Neural progenitor cell (in vitro differentiated cells): Measurements from ENCODE around the gene RELA. TPM values are rescaled to one million over a fixed set of nuclear protein-coding genes. Genes with fewer than 3 reads are reported as not detected.
A peak's percentile ranks its signal among the peaks of the same experiment; 100 is the strongest.

Experiments used
- DNase-seq: peaks from one replicate; pipeline ENCODE4 v3.0.0-alpha.2; 2016; ENCODE audit warnings: low spot score
- H2AFZ ChIP-seq: fragments of 200-600 bp; sonication (generic); replicated peaks from 2 replicates; pipeline ENCODE4 v1.6.1; 2016; ENCODE audit warnings: antibody characterized with exemption
- H3F3A ChIP-seq: fragments of 200-600 bp; sonication (generic); 2 replicates; pipeline ENCODE4 v1.6.1; 2016; ENCODE audit warnings: antibody characterized with exemption, low read depth
- H3K27ac ChIP-seq: fragments of 200-600 bp; sonication (generic); 2 replicates; pipeline ENCODE4 v1.5.1; 2016; ENCODE audit warnings: mild to moderate bottlenecking
- H3K27me3 ChIP-seq: fragments of 200-600 bp; sonication (generic); 2 replicates; pipeline ENCODE4 v1.6.1; 2016; ENCODE audit warnings: mild to moderate bottlenecking, moderate library complexity
- H3K36me3 ChIP-seq: fragments of 200-600 bp; sonication (generic); 2 replicates; pipeline ENCODE4 v1.5.1; 2016
- H3K4me1 ChIP-seq: fragments of 200-600 bp; sonication (generic); 2 replicates; pipeline ENCODE4 v1.6.1; 2016; ENCODE audit warnings: mixed run types
- H3K4me2 ChIP-seq: fragments of 200-600 bp; sonication (generic); 2 replicates; pipeline ENCODE4 v1.6.1; 2016
- H3K4me3 ChIP-seq: fragments of 200-600 bp; sonication (generic); 2 replicates; pipeline ENCODE4 v1.5.1; 2016
- H3K79me2 ChIP-seq: fragments of 200-600 bp; sonication (generic); 2 replicates; pipeline ENCODE4 v1.6.1; 2016; ENCODE audit warnings: low read depth
- H3K9ac ChIP-seq: fragments of 200-600 bp; sonication (generic); 2 replicates; pipeline ENCODE4 v1.6.1; 2016
- H3K9me3 ChIP-seq: fragments of 200-600 bp; sonication (generic); 2 replicates; pipeline ENCODE4 v1.5.1; 2016; ENCODE audit warnings: low read depth
- H4K20me1 ChIP-seq: fragments of 200-600 bp; sonication (generic); 2 replicates; pipeline ENCODE4 v1.6.1; 2016; ENCODE audit warnings: low read depth
- H3K27ac Mint-ChIP-seq: 3 replicates; pipeline ENCODE4 v1.8.0; 2021; ENCODE audit warnings: mixed read lengths
- H3K27me3 Mint-ChIP-seq: 2 replicates; pipeline ENCODE4 v1.8.0; 2022; ENCODE audit warnings: low read depth, mild to moderate bottlenecking, inconsistent platforms, moderate library complexity, mixed read lengths; ENCODE audit not compliant: insufficient read depth
- H3K36me3 Mint-ChIP-seq: 3 replicates; pipeline ENCODE4 v1.8.0; 2021; ENCODE audit warnings: mixed read lengths
- H3K4me1 Mint-ChIP-seq: 3 replicates; pipeline ENCODE4 v1.8.0; 2021; ENCODE audit warnings: mixed read lengths
- H3K4me3 Mint-ChIP-seq: 3 replicates; pipeline ENCODE4 v1.8.0; 2021; ENCODE audit warnings: mild to moderate bottlenecking, moderate library complexity, mixed read lengths
- H3K9me3 Mint-ChIP-seq: 3 replicates; pipeline ENCODE4 v1.8.0; 2020; ENCODE audit warnings: mixed read lengths
- EZH2 ChIP-seq: fragments of 200-600 bp; sonication (generic); IDR thresholded peaks from 2 replicates; pipeline ENCODE4 v1.6.1; 2017; ENCODE audit warnings: antibody characterized with exemption, mild to moderate bottlenecking, moderate library complexity
- EZH2phosphoT487 ChIP-seq: fragments of 200-600 bp; sonication (generic); IDR thresholded peaks from 2 replicates; pipeline ENCODE4 v1.6.1; 2017; ENCODE audit warnings: antibody characterized with exemption
- total RNA-seq: library from RNA; depleted of rRNA; stranded (reverse); fragments of >200 nt; gene quantifications from 2 replicates; pipeline ENCODE4 v1.2.3, GENCODE V29; 2015; ENCODE audit warnings: low replicate concordance
- TF ChIP-seq, protein P1 (sequence below): fragments of 200-600 bp; sonication (generic); IDR thresholded peaks from 2 replicates; pipeline ENCODE4 v1.5.1; 2017; ENCODE audit warnings: antibody characterized with exemption, mild to moderate bottlenecking

RELA gene
- total RNA-seq, 1 donor from 2014 or later = 11.0 TPM

DNA sequence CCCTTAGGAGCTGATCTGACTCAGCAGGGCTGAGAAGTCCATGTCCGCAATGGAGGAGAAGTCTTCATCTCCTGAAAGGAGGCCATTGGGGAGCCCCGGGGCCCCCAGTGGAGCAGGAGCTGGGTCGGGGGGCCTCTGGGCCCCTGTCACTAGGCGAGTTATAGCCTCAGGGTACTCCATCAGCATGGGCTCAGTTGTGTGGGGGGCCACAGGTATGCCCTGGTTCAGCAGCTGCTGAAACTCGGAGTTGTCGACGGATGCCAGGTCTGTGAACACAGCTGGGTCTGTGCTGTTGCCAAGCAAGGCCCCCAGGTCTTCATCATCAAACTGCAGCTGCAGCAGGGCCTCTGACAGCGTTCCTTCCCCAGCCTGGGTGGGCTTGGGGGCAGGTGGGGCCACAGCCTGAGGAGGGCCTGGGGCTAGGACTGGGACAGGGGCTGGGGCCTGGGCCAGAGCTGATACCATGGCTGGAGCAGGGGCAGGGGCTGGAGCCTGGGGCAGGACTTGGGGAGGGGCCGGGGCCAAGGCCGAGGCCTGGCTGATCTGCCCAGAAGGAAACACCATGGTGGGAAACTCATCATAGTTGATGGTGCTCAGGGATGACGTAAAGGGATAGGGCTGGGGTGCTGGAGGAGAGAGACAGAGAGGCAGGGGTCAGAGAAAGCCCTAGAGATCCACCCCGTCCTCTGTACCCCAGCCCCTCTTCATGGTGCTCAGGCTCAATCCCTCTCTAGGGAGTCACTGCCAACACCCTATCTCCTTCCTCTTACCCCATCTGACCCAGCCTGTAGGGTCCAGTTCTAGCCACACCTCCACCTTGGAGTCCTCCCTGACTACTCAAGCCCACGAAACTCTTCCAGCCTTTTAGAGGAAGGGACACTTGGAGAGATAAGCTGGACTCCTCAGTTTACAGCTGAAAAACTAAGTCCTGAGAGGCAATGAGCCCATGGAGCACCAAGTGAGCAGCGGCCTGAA, 8.1 kb downstream of the RELA start:
- no peak for DNase-seq

DNA sequence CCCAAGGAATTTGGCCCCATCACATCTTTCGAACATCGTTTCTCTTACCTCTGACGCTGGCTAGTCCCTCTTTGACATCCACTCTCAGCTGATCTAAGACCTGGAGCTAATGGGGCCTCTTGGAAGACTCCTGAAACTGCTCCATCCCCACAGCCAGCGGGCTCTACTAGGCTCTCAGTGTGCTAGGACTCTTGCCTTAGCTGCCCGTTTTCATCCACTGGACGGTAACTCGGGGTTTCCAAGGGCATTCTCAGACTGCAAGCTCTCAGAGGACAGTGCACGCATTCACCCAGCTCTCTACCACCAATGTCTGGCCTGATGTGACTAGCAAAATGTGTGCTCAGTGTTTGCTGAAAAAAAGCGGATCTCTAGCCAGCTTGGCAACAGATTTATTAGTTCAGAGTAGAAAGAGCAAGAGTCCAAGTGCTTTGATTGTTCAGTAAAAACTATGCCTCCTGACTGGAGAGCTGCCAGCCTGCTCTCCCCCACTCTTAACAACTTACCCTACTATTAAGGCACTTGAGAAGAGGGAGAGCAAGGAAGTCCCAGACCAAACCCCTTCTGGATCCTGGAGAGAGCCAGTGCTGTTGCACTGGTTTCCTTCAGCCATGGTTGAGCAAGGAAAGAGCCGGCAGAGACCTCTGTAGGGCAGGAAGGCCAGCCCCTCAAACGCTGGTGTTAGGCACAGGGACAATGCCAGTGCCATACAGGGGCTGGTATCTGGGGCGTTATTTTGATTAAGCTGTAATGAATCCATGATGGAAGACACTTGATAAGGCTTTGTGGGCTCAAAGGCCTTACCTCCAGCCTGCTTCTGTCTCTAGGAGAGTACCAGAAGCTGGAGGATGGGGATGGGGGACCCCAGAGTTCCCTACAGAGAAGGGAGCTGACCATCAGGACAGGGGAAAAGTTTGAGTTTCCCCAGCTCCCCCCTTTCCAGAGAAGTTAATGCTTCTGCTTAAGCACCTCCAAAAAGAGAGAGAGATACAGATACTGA, 9.2 kb downstream of the RELA start:
- H3K4me3 ChIP-seq = peak overlapping the region; percentile 48
- H3K36me3 ChIP-seq = no peaks in the 10 kb centered on the region
- H3K4me1 ChIP-seq = peaks cover 11% of the 10 kb centered on the region
- Mint-ChIP-seq H3K27ac (peak overlapping the region; percentile 95), H3K4me1 (peaks cover 31% of the 10 kb centered on the region), H3K9me3 (no peaks in the 10 kb centered on the region), H3K36me3 (peaks cover 31% of the 10 kb centered on the region), H3K27me3 (peaks cover 2% of the 10 kb centered on the region), H3K4me3 (peak overlapping the region; percentile 87)
- H4K20me1 ChIP-seq = peaks cover 13% of the 10 kb centered on the region
- H3K4me2 ChIP-seq = peak overlapping the region; percentile 75
- no peak for DNase-seq
- H3K9ac ChIP-seq = no peak overlapping the region
- H3F3A ChIP-seq = peaks cover 32% of the 10 kb centered on the region
- peak overlapping the region; percentile 69 for H3K27ac ChIP-seq
- no peak for TF ChIP-seq EZH2
- TF ChIP-seq EZH2phosphoT487 = no peak
- TF ChIP-seq, protein P1, sequence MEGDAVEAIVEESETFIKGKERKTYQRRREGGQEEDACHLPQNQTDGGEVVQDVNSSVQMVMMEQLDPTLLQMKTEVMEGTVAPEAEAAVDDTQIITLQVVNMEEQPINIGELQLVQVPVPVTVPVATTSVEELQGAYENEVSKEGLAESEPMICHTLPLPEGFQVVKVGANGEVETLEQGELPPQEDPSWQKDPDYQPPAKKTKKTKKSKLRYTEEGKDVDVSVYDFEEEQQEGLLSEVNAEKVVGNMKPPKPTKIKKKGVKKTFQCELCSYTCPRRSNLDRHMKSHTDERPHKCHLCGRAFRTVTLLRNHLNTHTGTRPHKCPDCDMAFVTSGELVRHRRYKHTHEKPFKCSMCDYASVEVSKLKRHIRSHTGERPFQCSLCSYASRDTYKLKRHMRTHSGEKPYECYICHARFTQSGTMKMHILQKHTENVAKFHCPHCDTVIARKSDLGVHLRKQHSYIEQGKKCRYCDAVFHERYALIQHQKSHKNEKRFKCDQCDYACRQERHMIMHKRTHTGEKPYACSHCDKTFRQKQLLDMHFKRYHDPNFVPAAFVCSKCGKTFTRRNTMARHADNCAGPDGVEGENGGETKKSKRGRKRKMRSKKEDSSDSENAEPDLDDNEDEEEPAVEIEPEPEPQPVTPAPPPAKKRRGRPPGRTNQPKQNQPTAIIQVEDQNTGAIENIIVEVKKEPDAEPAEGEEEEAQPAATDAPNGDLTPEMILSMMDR = no peak
- peaks cover under 1% of the 10 kb centered on the region for H3K27me3 ChIP-seq
- no peaks in the 10 kb centered on the region for H3K79me2 ChIP-seq
- peak overlapping the region; percentile 50 for H2AFZ ChIP-seq
- H3K9me3 ChIP-seq = no peaks in the 10 kb centered on the region

More for the DNA sequence above, 8.1 kb downstream of the RELA start:
- no peak overlapping the region for H3K27ac ChIP-seq
- peaks cover 39% of the 10 kb centered on the region for H3K36me3 Mint-ChIP-seq
- no peak overlapping the region for H3K4me3 ChIP-seq
- peaks cover 31% of the 10 kb centered on the region for H3K4me1 Mint-ChIP-seq
- no peaks in the 10 kb centered on the region for H3K9me3 ChIP-seq
- peaks cover 36% of the 10 kb centered on the region for H3F3A ChIP-seq
- H3K4me1 ChIP-seq = peaks cover 11% of the 10 kb centered on the region
- H3K9me3 Mint-ChIP-seq = no peaks in the 10 kb centered on the region
- H4K20me1 ChIP-seq = peaks cover 13% of the 10 kb centered on the region
- no peak overlapping the region for H2AFZ ChIP-seq
- H3K27ac Mint-ChIP-seq = no peak overlapping the region
- H3K4me3 Mint-ChIP-seq = no peak overlapping the region
- no peaks in the 10 kb centered on the region for H3K36me3 ChIP-seq
- no peaks in the 10 kb centered on the region for H3K79me2 ChIP-seq
- TF ChIP-seq EZH2phosphoT487 (no peak), EZH2 (no peak)
- TF ChIP-seq, protein P1 = no peak
- peaks cover 3% of the 10 kb centered on the region for H3K27me3 Mint-ChIP-seq
- H3K4me2 ChIP-seq = no peak overlapping the region
- no peaks in the 10 kb centered on the region for H3K27me3 ChIP-seq
- no peak overlapping the region for H3K9ac ChIP-seq

DNA sequence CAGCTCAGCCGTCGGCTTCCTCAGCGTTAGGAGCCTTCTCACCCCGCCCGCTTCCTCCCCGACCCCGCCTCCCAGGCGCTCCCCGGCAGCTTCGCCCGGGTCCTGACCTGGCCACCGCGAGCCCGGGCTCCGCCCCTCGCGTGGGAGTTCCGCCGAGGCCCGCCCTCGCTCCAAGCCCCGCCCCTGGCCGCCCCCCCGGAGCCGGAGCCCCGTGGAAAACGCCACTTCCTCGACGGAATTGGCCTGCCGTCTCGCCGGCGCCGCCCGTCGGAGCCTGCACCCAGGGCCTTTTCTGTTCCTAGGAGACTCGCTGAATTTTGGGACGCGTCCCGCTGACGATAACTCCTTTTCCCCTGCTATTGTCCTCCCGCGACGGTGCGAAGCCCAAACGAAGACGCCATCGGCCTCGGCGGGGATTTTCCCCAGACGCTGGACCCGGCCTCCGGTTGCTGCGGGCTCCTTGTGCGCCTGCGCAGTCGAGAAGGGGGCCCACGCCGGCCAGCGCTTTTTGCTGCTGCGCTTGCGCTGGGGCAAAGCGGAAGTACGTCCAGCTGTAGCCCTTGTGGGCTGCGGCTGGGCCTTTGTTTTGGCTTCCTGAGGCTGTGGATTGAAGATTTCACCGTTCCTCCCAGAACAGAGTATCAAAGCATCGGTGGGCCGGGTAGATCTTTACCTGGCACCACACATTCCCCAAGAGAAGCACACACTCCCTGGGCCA, 10.0 kb downstream of the RELA start:
- peaks cover 11% of the 10 kb centered on the region for H3K4me1 ChIP-seq
- peak overlapping the region; percentile 48 for H3K4me3 ChIP-seq
- peak overlapping the region; percentile 69 for H3K27ac ChIP-seq
- DNase-seq = peak; percentile 96
- Mint-ChIP-seq H3K27me3 (peaks cover 2% of the 10 kb centered on the region), H3K4me3 (peak overlapping the region; percentile 87), H3K4me1 (peaks cover 31% of the 10 kb centered on the region), H3K36me3 (peaks cover 29% of the 10 kb centered on the region), H3K27ac (peak overlapping the region; percentile 95), H3K9me3 (no peaks in the 10 kb centered on the region)
- peak overlapping the region; percentile 50 for H2AFZ ChIP-seq
- H3K4me2 ChIP-seq = peak overlapping the region; percentile 75
- H3K36me3 ChIP-seq = no peaks in the 10 kb centered on the region
- no peaks in the 10 kb centered on the region for H3K79me2 ChIP-seq
- peaks cover 19% of the 10 kb centered on the region for H4K20me1 ChIP-seq
- TF ChIP-seq, protein P1 = no peak
- no peak for TF ChIP-seq EZH2phosphoT487
- peak; percentile 50 for TF ChIP-seq EZH2
- H3F3A ChIP-seq = peaks cover 32% of the 10 kb centered on the region
- no peaks in the 10 kb centered on the region for H3K9me3 ChIP-seq
- no peak overlapping the region for H3K9ac ChIP-seq
- peaks cover 9% of the 10 kb centered on the region for H3K27me3 ChIP-seq
